HCT116 (cell line): ENCODE results near the gene VTI1A. TPM values are rescaled to one million over a fixed set of nuclear protein-coding genes. Genes with fewer than 3 reads are reported as not detected.

ENCODE experiments used
- ATAC-seq: fragments of 200-7000 bp; cut with Tn5 transposase; 2 replicates; pipeline ENCODE4 v1.9.1; 2020; ENCODE audit warnings: mild to moderate bottlenecking, moderate library complexity
- BruUV-seq: library from RNA; stranded (reverse); fragments of 400-500 nt; replicated peaks from 2 replicates; lab custom pipeline; 2021; lab: Mats Ljungman, UMichigan
- CTCF ChIA-PET: fragments of 300-600 bp; sonication (Branson Sonifier 250); formaldehyde crosslinking; loops from one replicate; lab custom pipeline; 2021; ENCODE audit warnings: antibody characterized with exemption; lab: Charles Lee
- POLR2A ChIA-PET: fragments of 300-600, 350-600 bp; sonication (Branson Sonifier 250); formaldehyde crosslinking; loops from one replicate; lab custom pipeline; 2021; ENCODE audit warnings: antibody characterized with exemption; lab: Charles Lee
- RAD21 ChIA-PET, 2 experiments: fragments of 300-600 bp; sonication (Branson Sonifier 250); formaldehyde crosslinking; loops; one replicate each; lab custom pipeline; 2023; ENCODE audit warnings: low total read pairs in 2 of 2; ENCODE audit not compliant: uncharacterized antibody in 2 of 2, unreplicated experiment in 2 of 2, low non-redundant PET in 1 of 2; lab: Charles Lee
- DNase-seq: peaks from one replicate; pipeline ENCODE4 v3.0.0-alpha.2; 2010; ENCODE audit warnings: low read depth, low spot score
- H2AFZ ChIP-seq: fragments of 200-600 bp; shearing (Covaris generic), sonication (generic); 2 replicates; pipeline ENCODE4 v1.6.1; 2017; ENCODE audit warnings: low read depth, mixed run types, mixed read lengths, antibody characterized with exemption, low read length; ENCODE audit not compliant: poor library complexity, severe bottlenecking
- H3K27ac ChIP-seq: 2 replicates; pipeline ENCODE4 v1.5.1; 2012; ENCODE audit warnings: low read depth, low read length
- H3K27me3 ChIP-seq: fragments of 200-600 bp; sonication (generic); 2 replicates; pipeline ENCODE4 v1.6.1; 2016; ENCODE audit warnings: mixed run types, low read length, mixed read lengths; ENCODE audit not compliant: insufficient read depth
- H3K36me3 ChIP-seq, 2 experiments: fragments of 200-500 bp in 1 of 2; fragments of 200-600 bp in 1 of 2; sonication (Bioruptor generic) in 1 of 2; sonication (generic) in 1 of 2; 2 replicates each; pipeline versions ENCODE4 v1.5.1 to v1.6.1; 2014 to 2016; ENCODE audit warnings: low read length in 2 of 2, inconsistent platforms in 1 of 2, mixed read lengths in 1 of 2, mixed run types in 1 of 2; ENCODE audit not compliant: insufficient read depth in 2 of 2, control insufficient read depth in 1 of 2
- H3K4me1 ChIP-seq, 2 experiments: fragments of 200-600 bp in 1 of 2; sonication (generic) in 1 of 2; 2 replicates each; pipeline versions ENCODE4 v1.5.1 to v1.6.1; 2012 to 2017; ENCODE audit warnings: low read length in 2 of 2, inconsistent platforms in 1 of 2, mild to moderate bottlenecking in 1 of 2, mixed read lengths in 1 of 2, mixed run types in 1 of 2, moderate library complexity in 1 of 2; ENCODE audit not compliant: insufficient read depth in 2 of 2, control insufficient read depth in 1 of 2
- H3K4me2 ChIP-seq: fragments of 200-600 bp; sonication (generic); 2 replicates; pipeline ENCODE4 v1.6.1; 2017; ENCODE audit warnings: mixed run types, low read length, mixed read lengths
- H3K4me3 ChIP-seq, 2 experiments: fragments of 200-600 bp in 1 of 2; sonication (generic) in 1 of 2; replicated peaks in 1 of 2; 2 replicates each; pipeline ENCODE4 v1.5.1; 2011 to 2016; ENCODE audit warnings: low read length in 2 of 2, control low read depth in 1 of 2, low read depth in 1 of 2, mild to moderate bottlenecking in 1 of 2, mixed read lengths in 1 of 2, mixed run types in 1 of 2
- H3K79me2 ChIP-seq: fragments of 200-600 bp; sonication (generic); 2 replicates; pipeline ENCODE4 v1.6.1; 2017; ENCODE audit warnings: mild to moderate bottlenecking, mixed run types, low read length, moderate library complexity, mixed read lengths; ENCODE audit not compliant: insufficient read depth
- H3K9ac ChIP-seq: fragments of 200-600 bp; sonication (generic); 2 replicates; pipeline ENCODE4 v1.6.1; 2016; ENCODE audit warnings: low read length, mixed read lengths
- H3K9me2 ChIP-seq: fragments of 200-600 bp; sonication (generic), shearing (Covaris generic); 2 replicates; pipeline ENCODE4 v1.6.1; 2017; ENCODE audit warnings: mixed run types, mild to moderate bottlenecking, moderate library complexity; ENCODE audit not compliant: insufficient read depth
- H3K9me3 ChIP-seq, 2 experiments: fragments of 200-500 bp in 1 of 2; fragments of 200-600 bp in 1 of 2; sonication (Bioruptor generic) in 1 of 2; sonication (generic) in 1 of 2; 2 replicates each; pipeline ENCODE4 v1.6.1; 2014 to 2017; ENCODE audit warnings: low read length in 2 of 2, mixed read lengths in 2 of 2, inconsistent platforms in 1 of 2, low read depth in 1 of 2, mild to moderate bottlenecking in 1 of 2, mixed run types in 1 of 2, moderate library complexity in 1 of 2; ENCODE audit not compliant: control insufficient read depth in 1 of 2, insufficient read depth in 1 of 2
- H4K20me1 ChIP-seq: fragments of 200-600 bp; sonication (generic), shearing (Covaris generic); 2 replicates; pipeline ENCODE4 v1.6.1; 2017; ENCODE audit warnings: mixed run types, mild to moderate bottlenecking, moderate library complexity; ENCODE audit not compliant: insufficient read depth
- CEBPB ChIP-seq: IDR thresholded peaks from 2 replicates; pipeline ENCODE4 v1.6.1; 2012; ENCODE audit warnings: low read depth
- CTCF ChIP-seq, 3 experiments: fragments of 200-600 bp in 1 of 3; sonication (generic) in 1 of 3; IDR thresholded peaks in 2 of 3; conservative IDR thresholded peaks in 1 of 3; 2 replicates each; pipeline ENCODE4 v1.5.1; 2012 to 2017; ENCODE audit warnings: low read depth in 2 of 3, low read length in 2 of 3, antibody characterized with exemption in 1 of 3, borderline replicate concordance in 1 of 3, control low read depth in 1 of 3, mild to moderate bottlenecking in 1 of 3, mixed read lengths in 1 of 3, mixed run types in 1 of 3, moderate library complexity in 1 of 3; ENCODE audit not compliant: insufficient read depth in 1 of 3
- FOSL1 ChIP-seq: IDR thresholded peaks from 2 replicates; pipeline ENCODE4 v1.6.1; 2012; ENCODE audit warnings: low read depth
- JUND ChIP-seq: IDR thresholded peaks from 2 replicates; pipeline ENCODE4 v1.6.1; 2012
- POLR2A ChIP-seq: IDR thresholded peaks from 2 replicates; pipeline ENCODE4 v1.7.0; 2011; ENCODE audit warnings: borderline replicate concordance; ENCODE audit not compliant: insufficient read depth, insufficient read length; ENCODE audit errors: extremely low read depth
- POLR2AphosphoS5 ChIP-seq: IDR thresholded peaks from 2 replicates; pipeline ENCODE4 v1.6.1; 2011; ENCODE audit warnings: mild to moderate bottlenecking, low read depth, low read length, moderate library complexity
- RAD21 ChIP-seq: IDR thresholded peaks from 2 replicates; pipeline ENCODE4 v1.6.1; 2012; ENCODE audit warnings: low read depth, mild to moderate bottlenecking
- REST ChIP-seq: IDR thresholded peaks from 2 replicates; pipeline ENCODE4 v1.6.1; 2012; ENCODE audit warnings: low read depth
- SIN3A ChIP-seq: IDR thresholded peaks from 2 replicates; pipeline ENCODE4 v1.6.1; 2012; ENCODE audit warnings: low read depth
- SP1 ChIP-seq: IDR thresholded peaks from 2 replicates; pipeline ENCODE4 v1.6.1; 2012; ENCODE audit warnings: low read depth
- SRF ChIP-seq: IDR thresholded peaks from 2 replicates; pipeline ENCODE4 v1.6.1; 2012; ENCODE audit warnings: low read depth
- TCF7L2 ChIP-seq: IDR thresholded peaks from 2 replicates; pipeline ENCODE4 v1.7.0; 2011; ENCODE audit warnings: borderline replicate concordance, inconsistent platforms; ENCODE audit not compliant: insufficient read depth, insufficient read length; ENCODE audit errors: extremely low read depth
- YY1 ChIP-seq: IDR thresholded peaks from 2 replicates; pipeline ENCODE4 v1.6.1; 2011; ENCODE audit warnings: low read length, low read depth, moderate library complexity, mild to moderate bottlenecking; ENCODE audit not compliant: insufficient replicate concordance; ENCODE audit errors: extremely low read depth
- ZFX ChIP-seq: fragments of 450-650 bp; IDR thresholded peaks from 2 replicates; pipeline ENCODE4 v1.6.1; 2017
- ZNF274 ChIP-seq: fragments of 200-500 bp; sonication (Bioruptor generic); IDR thresholded peaks from 2 replicates; pipeline ENCODE4 v1.6.1; 2014; ENCODE audit warnings: mild to moderate bottlenecking, low read depth, low read length, inconsistent platforms
- intact Hi-C: fragments of 100-400 bp; cut with micrococcal nuclease; formaldehyde crosslinking; loops from 2 replicates; pipeline ENCODE4 v1.10.0; 2022
- total RNA-seq: library from RNA; stranded (reverse); gene quantifications from one replicate; pipeline ENCODE4 v1.2.1, GENCODE V29; 2021; ENCODE audit not compliant: unreplicated experiment
- TF ChIP-seq, protein P1 (sequence below): IDR thresholded peaks from 2 replicates; pipeline ENCODE4 v1.6.1; 2011; ENCODE audit warnings: mild to moderate bottlenecking, low read length, moderate library complexity; ENCODE audit not compliant: insufficient replicate concordance; ENCODE audit errors: extremely low read depth
- TF ChIP-seq, protein P2 (sequence below): IDR thresholded peaks from 2 replicates; pipeline ENCODE4 v1.6.1; 2012

Gene VTI1A
- total RNA-seq, 1 experiment from 2014 or later: 80.7 TPM

DNA sequence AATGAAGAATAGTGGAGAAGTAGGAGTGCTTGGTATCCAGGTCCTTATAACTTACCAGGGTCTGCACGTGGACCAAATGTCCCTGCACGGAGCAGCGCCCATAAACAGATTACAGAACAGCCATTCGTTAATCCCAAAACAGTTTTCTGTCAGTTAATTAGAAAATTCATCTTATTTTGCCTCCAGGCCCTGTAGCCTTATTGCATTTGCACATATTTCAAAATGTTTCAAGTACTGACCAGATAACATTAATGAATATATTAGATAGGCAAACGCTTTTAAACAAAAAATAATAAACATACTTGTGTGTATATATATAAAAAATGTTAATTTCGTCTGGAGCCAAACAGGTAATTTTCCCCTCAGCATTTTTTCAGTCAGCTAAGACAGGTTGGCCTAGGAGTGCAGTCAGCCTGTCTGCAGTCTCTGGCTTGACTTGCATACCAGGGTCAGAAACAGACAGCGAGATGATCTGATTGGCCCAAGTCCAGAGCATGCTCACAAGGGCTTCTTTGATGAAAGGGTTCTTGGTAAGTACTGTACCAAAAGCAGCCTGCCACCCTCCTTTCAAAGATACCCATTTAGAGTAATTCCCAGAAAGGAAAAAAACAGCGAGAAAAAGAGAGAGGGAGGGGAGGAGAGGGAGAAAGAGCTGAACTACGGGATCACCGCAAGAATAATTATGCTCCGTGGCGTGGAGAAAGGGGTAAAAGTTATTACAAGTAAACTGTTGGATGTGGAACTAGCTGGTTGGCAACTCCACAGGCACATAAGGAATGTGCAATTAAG, 308.6 kb downstream of the VTI1A start (continued):
- TF ChIP-seq, protein P1, sequence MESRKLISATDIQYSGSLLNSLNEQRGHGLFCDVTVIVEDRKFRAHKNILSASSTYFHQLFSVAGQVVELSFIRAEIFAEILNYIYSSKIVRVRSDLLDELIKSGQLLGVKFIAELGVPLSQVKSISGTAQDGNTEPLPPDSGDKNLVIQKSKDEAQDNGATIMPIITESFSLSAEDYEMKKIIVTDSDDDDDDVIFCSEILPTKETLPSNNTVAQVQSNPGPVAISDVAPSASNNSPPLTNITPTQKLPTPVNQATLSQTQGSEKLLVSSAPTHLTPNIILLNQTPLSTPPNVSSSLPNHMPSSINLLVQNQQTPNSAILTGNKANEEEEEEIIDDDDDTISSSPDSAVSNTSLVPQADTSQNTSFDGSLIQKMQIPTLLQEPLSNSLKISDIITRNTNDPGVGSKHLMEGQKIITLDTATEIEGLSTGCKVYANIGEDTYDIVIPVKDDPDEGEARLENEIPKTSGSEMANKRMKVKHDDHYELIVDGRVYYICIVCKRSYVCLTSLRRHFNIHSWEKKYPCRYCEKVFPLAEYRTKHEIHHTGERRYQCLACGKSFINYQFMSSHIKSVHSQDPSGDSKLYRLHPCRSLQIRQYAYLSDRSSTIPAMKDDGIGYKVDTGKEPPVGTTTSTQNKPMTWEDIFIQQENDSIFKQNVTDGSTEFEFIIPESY: no peak
- TF ChIP-seq JUND (no peak), CEBPB (no peak), TCF7L2 (no peak), ZNF274 (no peak), POLR2AphosphoS5 (no peak), ZFX (no peak), RAD21 (no peak)

- ATAC-seq (no peak), DNase-seq (no peak)
- POLR2A ChIA-PET: no interaction called here
- no peaks in the 10 kb centered on the region for H3K9me3 ChIP-seq
- H3K27ac ChIP-seq: no peak overlapping the region
- H3K4me2 ChIP-seq: no peak overlapping the region
- CTCF ChIA-PET: no interaction called here
- H3K9ac ChIP-seq: no peak overlapping the region
- H3K4me1 ChIP-seq: peaks cover 0 to 19% of the 10 kb centered on the region in 2 experiments; a peak in 1 of 4 replicates
- H2AFZ ChIP-seq: no peak overlapping the region
- RAD21 ChIA-PET: no interaction called here
- intact Hi-C loops: no loop called here
- H4K20me1 ChIP-seq: no peaks in the 10 kb centered on the region
- H3K4me3 ChIP-seq: no peak overlapping the region
- no peaks in the 10 kb centered on the region for H3K79me2 ChIP-seq
- no TSS peak for BruUV-seq
- H3K27me3 ChIP-seq: no peaks in the 10 kb centered on the region
- no peaks in the 10 kb centered on the region for H3K9me2 ChIP-seq
- peaks cover 0 to 5% of the 10 kb centered on the region in 2 experiments; a peak in 1 of 4 replicates for H3K36me3 ChIP-seq
- TF ChIP-seq POLR2A: no peak
- no peak for TF ChIP-seq SRF
- no peak for TF ChIP-seq CEBPB
- TF ChIP-seq ZNF274: no peak
- TF ChIP-seq, protein P2, sequence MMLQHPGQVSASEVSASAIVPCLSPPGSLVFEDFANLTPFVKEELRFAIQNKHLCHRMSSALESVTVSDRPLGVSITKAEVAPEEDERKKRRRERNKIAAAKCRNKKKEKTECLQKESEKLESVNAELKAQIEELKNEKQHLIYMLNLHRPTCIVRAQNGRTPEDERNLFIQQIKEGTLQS: no peak
- TF ChIP-seq REST: no peak
- TF ChIP-seq CTCF (IDR thresholded peaks at IDR 0.05 in 2 of 3, conservative IDR thresholded peaks at IDR 0.05 in 1 of 3; ENCODE audit: borderline replicate concordance in 1 of 3, insufficient read depth in 1 of 3, low read depth in 2 of 3, low read length in 2 of 3): no peak
- no peak for TF ChIP-seq TCF7L2
- TF ChIP-seq FOSL1: no peak
- no peak for TF ChIP-seq SIN3A
- no peak for TF ChIP-seq YY1
- no peak for TF ChIP-seq SP1
Measured at GRCh38 chr10:112756235-112756527, 309.2 kb downstream of the VTI1A start.
